Kidney capillary endothelial cell (primary cell): ENCODE results near the gene HSPA1A.

ENCODE experiments used
- DNase-seq: peaks from one replicate; pipeline ENCODE4 v3.0.0-alpha.2; 2018; ENCODE audit warnings: low spot score

Gene HSPA1A

DNA sequence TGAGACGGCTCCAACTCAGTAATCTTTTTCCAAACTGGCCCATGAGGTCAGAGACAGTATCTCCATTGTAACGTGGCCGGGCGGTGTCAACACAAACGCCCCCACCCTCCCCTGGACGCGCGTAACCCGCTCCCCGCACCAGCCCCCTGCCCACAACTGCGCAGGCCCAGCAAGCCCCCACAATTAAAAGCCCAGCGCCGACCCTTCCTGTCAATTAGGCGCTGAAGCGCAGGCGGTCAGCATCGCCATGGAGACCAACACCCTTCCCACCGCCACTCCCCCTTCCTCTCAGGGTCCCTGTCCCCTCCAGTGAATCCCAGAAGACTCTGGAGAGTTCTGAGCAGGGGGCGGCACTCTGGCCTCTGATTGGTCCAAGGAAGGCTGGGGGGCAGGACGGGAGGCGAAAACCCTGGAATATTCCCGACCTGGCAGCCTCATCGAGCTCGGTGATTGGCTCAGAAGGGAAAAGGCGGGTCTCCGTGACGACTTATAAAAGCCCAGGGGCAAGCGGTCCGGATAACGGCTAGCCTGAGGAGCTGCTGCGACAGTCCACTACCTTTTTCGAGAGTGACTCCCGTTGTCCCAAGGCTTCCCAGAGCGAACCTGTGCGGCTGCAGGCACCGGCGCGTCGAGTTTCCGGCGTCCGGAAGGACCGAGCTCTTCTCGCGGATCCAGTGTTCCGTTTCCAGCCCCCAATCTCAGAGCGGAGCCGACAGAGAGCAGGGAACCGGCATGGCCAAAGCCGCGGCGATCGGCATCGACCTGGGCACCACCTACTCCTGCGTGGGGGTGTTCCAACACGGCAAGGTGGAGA, at the start of gene HSPA1A, which contains the start of gene HSPA1L:
HSPA1A (plus strand) TSS at position 519 of the 814 bp plus-strand sequence; CDS start at position 733, 214 bp downstream.
HSPA1L (minus strand) TSS at position 259 of the 814 bp plus-strand sequence. CDS start 3,311 bp downstream, outside the sequence.
- DNase-seq = peak; percentile 94

DNA sequence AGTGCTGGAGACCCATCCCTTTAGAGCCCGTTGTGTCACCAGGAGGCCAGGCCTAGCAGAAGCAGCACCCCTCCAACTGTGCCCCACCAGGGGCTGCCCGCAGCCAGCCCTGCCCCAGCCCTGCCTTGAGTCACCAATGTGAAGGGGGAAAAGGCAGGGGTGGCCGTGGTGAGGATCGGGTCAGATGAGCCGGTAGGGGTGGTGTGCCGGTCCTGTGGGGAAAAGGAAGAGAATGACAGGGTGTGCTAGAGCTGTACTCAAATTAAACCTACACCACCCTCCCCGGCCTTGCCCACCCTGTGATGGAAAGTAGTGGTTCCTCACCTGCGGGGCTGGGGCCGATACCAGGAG, 49.8 kb upstream of the HSPA1A start:
- no peak for DNase-seq

- no peak for DNase-seq
These were observed 49.2 kb upstream of the HSPA1A start for GRCh38 chr6:31765910-31766794.

GRCh38 chr6:31767096-31767645, 48.2 kb upstream of the HSPA1A start:
- DNase-seq = no peak

DNA sequence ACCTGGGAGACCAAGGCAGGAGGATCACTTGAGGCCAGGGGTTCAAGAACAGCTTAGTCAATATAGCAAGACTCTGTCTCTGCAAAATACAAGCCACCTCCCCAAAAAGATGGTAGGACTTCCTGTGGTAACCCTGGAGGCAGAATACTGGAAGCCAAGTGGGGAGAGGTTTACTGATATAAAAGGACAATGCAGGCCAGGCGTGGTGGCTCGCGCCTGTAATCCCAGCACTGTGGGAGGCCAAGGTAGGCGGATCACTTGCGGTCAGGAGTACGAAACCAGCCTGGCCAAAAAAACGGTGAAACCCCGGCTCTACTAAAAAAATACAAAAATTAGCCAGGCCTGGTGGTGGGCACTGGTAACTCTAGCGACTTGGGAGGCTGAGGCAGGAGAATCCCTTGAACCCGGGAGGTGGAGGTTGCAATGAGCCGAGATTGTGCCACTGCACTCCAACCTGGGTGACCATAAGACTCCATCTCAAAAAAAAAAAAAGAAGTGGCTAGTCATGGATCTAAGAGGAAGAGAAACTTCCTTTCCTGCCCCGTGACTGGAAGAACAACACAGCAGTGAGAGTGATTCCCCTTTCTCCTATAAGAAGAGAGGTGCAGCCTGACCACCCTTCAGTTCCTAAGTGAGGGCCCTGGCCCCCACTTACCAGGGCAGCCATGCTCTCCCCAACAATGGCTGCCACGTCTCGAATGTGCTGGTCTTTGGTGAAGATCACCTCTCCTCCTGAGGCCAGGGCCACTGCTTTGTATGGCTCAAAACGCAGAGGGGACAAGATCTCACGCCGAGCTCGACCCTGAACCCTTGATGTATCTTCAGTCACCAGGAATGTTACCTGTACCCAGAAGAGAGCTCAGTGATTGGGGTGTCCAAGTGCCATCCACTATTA, 46.7 kb upstream of the HSPA1A start:
- DNase-seq = no peak

DNA sequence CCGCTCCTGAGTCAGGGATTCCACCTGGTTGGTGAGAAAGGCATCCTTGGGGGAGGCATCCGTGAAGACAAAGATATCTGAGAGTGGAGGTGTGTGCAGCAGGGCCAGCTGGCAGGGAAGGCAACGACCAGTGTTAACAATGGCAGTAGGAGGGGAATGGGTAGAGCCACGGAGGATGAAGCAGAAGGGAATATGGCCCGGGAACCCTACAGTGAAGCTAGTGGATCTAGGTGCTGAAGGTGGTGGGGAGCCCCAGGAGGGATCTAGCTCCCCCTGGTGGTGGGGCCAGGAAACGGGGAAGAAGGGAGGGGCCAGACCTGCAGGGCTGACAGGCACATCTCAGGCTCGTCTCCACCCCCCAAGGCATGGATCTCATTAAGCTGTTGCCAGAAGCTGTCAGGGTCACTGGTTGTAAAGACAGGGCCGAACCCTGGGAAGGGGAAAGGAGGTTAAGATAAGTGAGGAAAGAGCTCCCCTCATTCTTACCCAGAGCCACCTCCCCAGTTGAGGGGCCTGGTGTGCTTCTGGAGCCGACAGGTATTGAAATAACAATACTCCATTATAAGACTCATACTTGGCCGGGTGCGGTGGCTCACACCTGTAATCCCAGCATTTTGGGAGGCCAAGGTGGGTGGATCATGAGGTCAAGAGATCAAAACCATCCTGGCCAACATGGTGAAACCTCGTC, 45.5 kb upstream of the HSPA1A start:
- no peak for DNase-seq

- DNase-seq = no peak
These were observed 44.5 kb upstream of the HSPA1A start for GRCh38 chr6:31770860-31771259.

GRCh38 chr6:31771992-31772358, 43.4 kb upstream of the HSPA1A start:
- DNase-seq = no peak

- no peak for DNase-seq
These were observed 40.2 kb upstream of the HSPA1A start for GRCh38 chr6:31775184-31775583.

GRCh38 chr6:31775633-31776484, 39.5 kb upstream of the HSPA1A start:
- no peak for DNase-seq

GRCh38 chr6:31776485-31776988, 38.8 kb upstream of the HSPA1A start:
- DNase-seq = no peak

- no peak for DNase-seq
These were observed 38.2 kb upstream of the HSPA1A start, which contains the start of gene VWA7 for GRCh38 chr6:31776989-31777666. VWA7 (minus strand) TSS chr6:31777328; CDS start chr6:31776779, 549 bp downstream.

DNA sequence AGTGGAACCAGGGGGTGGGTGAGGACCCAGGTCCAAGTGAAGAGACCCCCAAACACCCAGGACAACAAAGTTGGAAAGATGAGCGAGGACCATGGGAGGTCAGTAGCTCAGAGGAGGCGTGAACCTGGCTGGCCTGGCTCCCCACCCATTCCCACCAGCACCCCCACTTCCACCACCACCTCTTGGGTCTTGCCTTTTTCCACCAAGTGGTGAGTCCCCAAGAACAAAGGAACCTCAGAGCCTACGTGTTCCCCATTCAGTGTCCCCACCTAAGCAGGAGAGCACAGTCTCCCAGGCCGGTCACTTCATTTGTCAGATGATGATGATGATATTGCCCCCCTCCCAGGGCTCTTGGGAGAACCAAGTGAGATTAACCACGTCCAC, 37.7 kb upstream of the HSPA1A start:
- no peak for DNase-seq

- DNase-seq = no peak
These were observed 37.1 kb upstream of the HSPA1A start for GRCh38 chr6:31778193-31778592.

DNA sequence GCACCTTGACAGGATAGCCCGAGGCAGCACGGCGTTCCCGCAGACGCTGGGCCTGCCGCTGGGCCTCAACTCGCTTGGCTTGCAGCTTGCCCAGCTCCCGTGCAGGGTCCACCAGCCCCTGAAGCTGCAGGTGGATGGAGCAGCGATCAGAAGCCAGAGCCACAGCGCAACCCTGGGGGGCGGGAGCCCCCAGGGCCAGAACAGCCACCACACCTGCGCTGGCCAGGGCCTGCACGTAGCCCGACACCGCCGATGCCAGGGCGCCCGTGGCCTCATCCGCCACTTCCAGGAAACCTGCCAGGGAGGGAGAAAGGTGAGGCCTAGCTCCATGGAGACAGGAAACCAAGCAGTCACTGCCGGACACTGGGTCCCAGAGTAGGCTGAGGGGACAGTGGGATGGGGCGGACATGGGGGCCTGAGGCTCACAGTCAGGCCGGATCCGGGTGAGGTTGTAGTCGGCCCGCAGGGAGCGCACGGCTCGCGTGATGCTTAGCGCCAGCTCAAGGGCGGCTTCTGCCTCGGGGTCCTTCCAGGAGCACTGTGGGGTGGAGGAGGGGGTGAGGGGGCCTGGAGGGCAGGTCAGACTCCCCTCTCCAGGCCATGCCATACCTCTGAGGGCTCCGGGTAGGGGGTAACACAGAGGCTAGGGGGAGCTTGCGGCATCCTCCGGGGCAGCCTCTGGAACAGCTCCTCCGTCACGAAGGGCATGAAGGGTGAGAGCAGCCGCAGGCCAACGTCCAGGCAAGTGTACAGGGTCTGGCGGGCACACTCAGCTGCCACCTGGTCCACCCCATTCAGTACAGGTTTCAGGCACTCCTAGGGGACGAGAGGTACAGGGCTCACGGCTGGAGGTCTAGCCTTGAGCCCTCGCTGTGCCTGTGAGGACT, 36.1 kb upstream of the HSPA1A start:
- DNase-seq = no peak

GRCh38 chr6:31779908-31780307, 35.4 kb upstream of the HSPA1A start:
- DNase-seq = no peak

DNA sequence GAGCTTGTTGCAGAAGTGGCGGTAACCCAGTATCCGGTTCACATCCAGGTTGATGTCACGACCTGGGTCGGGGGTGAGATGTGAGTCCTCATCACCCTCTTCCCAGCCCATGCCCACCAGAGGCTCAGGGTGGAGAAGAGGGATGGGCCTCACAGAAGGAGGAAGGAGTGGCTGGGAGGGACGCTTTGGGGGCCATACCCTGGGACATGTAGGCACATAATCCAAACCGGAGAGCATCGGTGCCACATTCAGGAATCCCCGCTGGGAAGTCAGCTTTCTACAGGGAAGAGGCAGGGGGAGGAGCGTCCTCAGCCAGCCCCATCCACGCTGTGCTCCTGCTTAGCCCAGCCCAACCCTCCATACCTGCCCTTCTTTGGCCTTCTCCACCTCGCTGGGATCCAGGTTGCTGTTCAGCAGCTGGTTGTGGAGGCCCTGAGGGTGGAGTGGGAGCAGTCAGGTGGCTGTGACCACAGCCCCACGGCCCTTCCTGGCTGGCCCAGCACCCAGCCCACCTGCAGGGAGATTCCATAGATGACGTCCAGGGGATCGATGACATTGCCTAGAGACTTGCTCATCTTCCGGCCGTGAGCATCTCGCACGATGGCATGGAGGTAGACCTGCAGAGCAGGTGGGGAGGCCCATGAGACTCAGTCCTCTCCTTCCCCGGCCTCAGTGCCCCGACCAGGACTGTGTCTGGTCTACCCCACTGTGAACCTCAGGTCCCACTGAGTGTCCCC, 34.7 kb upstream of the HSPA1A start:
- no peak for DNase-seq
